ENCODE results near the gene RNF6.
"Not testable (repeated sequence)": the region's sequence is repeated elsewhere in the genome, so short reads cannot be mapped to it uniquely, and the experiment has no call there.

The RNF6 gene

DNA sequence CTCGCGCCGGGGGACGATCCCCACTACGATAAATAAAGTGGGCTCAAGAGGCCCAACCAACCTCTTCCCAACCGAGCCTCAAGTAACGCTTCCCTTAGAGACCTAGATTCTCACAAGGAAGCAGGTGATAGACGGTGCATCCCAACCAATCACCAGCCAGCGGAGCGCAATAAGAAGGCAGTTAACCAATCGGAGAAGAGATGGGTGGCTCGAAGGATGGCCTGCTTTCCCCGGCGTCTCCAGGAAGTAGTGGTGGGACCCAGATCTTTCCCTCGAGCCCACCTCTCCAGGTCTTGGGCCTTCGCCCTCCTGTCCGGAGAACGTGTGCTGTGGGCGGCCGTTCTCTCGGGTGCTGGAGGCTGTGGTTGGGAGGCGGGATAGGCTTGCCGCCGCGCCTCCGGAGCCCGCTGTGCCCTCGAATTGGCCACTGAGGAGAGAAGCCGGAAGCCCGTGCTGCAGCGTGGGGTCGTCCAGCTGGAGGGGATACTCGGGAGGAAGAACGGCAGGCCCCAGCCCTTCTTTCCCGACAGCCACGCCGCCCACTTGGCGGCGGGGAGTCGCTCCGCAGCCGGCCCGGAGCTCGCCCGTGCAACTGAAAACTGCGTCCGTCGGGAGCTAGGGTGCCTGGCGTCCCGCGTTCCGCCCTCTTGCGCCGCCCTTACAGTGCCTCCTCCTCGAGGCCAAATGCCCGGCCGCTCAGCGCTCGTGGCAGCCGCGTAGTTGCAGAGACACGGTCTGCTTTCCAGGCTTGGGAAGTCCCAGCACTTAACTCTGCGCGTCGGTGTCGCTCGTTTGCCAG is at the start of gene RNF6:
Gene RNF6, minus strand, starts transcription at position 594 of the 799 bp plus-strand sequence. CDS start 2,665 bp downstream, outside the sequence.
- DNase-seq (ENCODE audit: low read depth) = peak; percentile 74

DNA sequence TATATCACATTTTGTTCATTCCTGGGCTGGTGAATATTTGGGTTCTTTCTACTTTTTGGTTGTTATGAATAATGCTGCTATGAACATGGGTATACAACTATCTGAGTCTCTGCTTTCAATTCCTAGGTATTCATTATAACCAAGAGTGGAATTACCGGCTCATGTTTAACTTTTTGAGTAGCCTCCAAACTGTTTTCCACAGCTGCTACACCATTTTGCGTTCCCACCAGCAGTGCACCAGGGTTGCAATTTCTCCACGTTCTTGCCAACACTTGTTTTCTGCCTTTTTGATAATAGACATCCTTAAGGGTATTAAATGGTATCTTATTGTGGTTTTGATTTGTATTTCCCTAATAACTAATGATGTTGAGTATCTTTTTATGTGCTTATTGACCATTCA is 48.6 kb upstream of the RNF6 start:
- DNase-seq (ENCODE audit: low read depth) = no peak

DNA sequence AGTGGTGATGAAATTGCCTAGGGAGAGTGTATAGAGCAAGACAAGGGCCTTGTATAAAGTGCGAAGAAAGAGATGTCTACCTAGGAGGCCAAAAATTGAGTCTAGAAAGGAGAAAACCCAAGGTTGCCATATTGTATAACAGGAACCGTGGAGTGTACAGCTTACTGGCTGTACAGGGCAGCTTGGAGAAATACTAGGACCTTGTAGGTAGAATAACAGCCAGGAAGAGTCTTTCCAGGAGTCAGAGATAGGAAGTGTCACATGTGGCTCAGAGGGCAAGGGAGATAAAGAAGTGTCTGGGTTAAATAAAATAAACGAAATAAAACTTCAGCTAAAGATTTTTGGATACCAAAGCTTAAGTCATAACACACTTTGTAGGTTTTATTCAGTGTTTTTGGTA is 44.2 kb upstream of the RNF6 start:
- DNase-seq (ENCODE audit: low read depth) = no peak

DNA sequence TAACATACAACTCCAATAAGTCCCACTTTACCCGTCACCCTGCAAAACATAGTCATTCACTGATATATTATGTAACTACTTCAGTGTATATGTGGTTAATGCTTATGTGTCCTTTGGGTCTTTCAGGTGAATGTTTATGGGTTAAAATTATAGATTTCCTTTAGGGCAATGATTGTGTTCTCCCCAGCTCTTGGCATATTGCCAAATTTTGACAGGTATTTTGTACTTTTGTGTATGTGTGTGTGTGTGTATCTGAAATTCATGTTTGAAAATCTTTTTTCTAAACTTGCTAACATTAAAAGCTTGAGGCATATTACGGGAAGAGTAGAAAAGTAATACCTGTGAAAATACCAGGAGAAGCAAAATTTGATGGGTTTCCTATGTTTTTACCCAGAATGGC is 40.0 kb upstream of the RNF6 start:
- DNase-seq (ENCODE audit: low read depth) = no peak

- DNase-seq (ENCODE audit: low read depth) = no peak
Measured at GRCh38 chr13:26259634-26260033, 37.5 kb upstream of the RNF6 start.

GRCh38 chr13:26257049-26257448 is 34.9 kb upstream of the RNF6 start:
- no peak for DNase-seq (ENCODE audit: low read depth)

DNA sequence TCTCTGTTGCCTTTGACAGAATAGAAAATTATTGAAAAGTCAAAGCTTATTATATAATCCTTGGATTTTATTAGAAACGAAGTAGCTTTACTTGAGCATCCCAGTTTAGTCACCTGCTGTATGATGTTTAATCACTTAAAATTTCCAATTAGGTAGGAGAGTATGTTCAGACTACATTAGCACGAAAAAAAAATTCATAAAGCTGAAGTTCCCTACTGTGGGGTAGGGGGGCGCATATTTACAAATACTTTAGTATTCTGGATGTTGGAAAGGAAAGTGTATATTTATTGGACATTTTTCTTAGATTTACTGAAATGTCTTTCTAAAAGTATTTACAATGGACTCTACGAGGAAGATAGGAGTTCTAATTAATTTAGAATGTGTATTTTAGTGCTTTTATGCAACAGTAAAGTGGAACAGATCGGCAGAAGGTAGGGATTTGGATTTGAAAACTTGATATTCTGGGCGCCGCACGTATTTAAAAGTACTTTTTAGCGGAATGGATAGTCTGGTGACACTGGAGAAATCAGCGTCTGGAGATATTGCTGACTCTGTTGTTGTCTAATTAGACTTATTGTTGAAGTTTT is 33.7 kb upstream of the RNF6 start:
- DNase-seq (ENCODE audit: low read depth) = no peak

DNA sequence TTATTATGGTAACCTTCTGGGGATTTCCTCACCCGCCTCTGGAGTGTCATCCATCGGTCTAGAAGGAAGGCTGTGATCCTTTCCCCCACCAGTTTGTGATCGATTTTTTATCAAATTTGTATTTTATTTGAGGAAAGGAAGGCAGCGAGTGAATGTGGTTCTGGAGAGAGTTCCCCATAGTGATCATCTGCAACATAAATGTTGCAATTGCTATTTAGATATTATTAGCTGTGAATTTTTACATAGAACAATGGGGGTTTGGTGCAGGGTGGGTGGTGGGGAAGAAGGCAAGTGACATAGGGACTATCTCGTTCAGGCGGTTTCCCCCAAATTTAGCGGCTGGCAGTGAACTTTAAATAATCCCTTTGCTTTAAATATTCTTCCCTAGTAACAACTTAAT is 33.0 kb upstream of the RNF6 start:
- no peak for DNase-seq (ENCODE audit: low read depth)

DNA sequence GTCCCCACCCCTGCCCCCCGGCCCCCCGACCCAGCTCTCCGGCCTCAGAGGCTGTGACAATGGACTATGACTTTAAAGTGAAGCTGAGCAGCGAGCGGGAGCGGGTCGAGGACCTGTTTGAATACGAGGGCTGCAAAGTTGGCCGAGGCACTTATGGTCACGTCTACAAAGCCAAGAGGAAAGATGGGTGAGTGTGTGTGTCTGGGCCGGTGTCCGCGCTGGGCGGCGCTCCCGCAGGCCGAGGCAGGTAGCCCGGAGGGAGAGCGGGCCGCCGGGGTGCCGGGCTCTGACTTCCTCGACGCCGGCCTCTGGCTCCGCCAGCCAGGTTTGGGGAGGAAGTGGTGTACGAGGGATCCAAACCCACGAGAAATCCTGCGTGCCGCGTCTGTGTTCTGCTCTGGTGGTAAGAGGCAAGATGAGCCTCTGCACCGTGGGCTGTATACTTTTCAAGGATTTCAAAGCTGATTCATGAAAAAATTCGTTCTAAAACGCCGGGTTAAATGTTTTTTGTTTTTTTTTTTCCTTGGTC is 32.5 kb upstream of the RNF6 start:
- DNase-seq (ENCODE audit: low read depth) = peak; percentile 22

- peak; percentile 80 for DNase-seq (ENCODE audit: low read depth)
Measured at GRCh38 chr13:26253787-26254582, 31.9 kb upstream of the RNF6 start, which contains the start of gene CDK8. Gene CDK8, plus strand, starts transcription at chr13:26254129. Its CDS starts 513 bp downstream, at chr13:26254642.

GRCh38 chr13:26253262-26253786 is 31.2 kb upstream of the RNF6 start:
- DNase-seq (ENCODE audit: low read depth) = no peak

- not testable (repeated sequence) for DNase-seq (ENCODE audit: low read depth)
Measured at GRCh38 chr13:26252006-26252405, 29.9 kb upstream of the RNF6 start.

GRCh38 chr13:26249551-26249950 is 27.4 kb upstream of the RNF6 start:
- no peak for DNase-seq (ENCODE audit: low read depth)

- no peak for DNase-seq (ENCODE audit: low read depth)
Measured at GRCh38 chr13:26247608-26248007, 25.5 kb upstream of the RNF6 start.

GRCh38 chr13:26247011-26247410 is 24.9 kb upstream of the RNF6 start:
- DNase-seq (ENCODE audit: low read depth) = no peak

DNA sequence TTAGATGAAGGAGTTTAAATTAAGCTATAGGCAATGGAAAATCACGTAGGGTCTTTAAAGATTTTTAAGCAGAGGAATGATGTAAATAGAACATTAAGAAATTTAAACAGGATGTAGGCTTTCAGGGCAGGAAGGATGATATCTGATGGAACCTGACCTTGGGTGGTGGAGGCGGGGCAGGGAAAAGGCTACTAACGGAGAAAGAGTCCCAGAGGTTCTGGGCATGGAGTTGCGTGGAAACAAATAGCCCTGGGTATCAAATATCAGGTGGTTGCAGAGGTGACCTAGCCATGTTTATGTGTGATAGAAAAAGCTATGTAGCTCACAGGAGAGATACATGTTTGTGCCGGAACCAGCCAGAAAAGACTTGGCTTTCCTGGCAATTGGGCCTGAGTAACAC is 24.0 kb upstream of the RNF6 start:
- DNase-seq (ENCODE audit: low read depth) = no peak

- DNase-seq (ENCODE audit: low read depth) = no peak
Measured at GRCh38 chr13:26236296-26236695, 14.2 kb upstream of the RNF6 start.

DNA sequence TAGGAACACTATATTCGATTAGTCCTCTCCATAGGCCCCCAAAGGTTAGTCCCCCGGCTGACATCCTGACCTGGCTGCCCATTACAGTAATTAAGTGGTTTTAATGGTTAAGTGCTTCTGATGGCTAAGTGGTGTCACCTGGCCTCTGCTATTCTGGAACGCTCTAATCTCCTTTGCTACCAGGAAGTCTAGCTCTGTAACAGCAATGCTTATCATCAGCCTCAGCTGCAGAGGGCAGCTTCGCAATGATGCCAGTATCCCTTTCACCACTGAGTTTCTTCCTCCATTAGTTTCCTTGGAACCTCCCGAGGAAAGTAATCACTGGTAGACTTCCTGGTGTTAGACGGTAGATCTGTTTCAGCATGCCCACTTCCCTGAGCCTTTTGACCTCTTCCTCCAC is 8.6 kb upstream of the RNF6 start:
- no peak for DNase-seq (ENCODE audit: low read depth)

DNA sequence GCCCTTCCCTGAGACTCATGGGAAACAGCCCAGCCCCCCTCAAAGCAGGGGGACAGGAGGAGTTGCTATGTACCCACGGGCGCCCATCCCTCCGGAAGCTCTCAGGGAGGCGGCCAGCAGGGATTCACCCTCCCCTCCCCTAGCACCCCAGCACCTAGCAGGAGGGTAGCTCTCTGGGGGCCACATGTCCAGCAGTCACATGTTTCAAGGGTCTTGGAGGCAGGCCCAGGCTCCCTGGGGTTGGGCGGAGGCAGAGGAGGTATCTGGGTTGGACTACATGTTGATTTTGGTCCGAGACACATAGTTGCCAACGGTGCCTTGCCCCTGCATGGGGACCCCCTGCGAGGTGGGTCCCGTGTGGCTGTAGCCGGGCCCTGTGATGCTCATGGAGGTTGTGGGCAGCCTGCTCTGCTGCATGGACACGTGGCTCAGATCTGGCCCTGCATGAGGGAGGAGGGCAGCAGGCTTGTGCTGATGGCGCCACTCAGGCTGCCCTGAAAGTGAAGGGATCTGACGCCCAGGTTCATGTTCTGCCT is 7.0 kb upstream of the RNF6 start:
- no peak for DNase-seq (ENCODE audit: low read depth)

GRCh38 chr13:26228096-26228495 is 6.0 kb upstream of the RNF6 start:
- no peak for DNase-seq (ENCODE audit: low read depth)

- no peak for DNase-seq (ENCODE audit: low read depth)
Measured at GRCh38 chr13:26227166-26227971, 5.3 kb upstream of the RNF6 start.
